ENCODE data around the gene RBFOX1.

- no peak for TF ChIP-seq CTCF (IDR thresholded peaks at IDR 0.05; ENCODE audit: insufficient read depth, low read depth, low read length)
- TF ChIP-seq EZH2 (IDR thresholded peaks at IDR 0.05; ENCODE audit: insufficient read depth, low read length) = no peak
Observed at GRCh38 chr16:7394720-7395336, 62.2 kb downstream of the RBFOX1 start.
